D721Med (cell line): ENCODE data around the gene ACCSL.

ENCODE experiments used
- DNase-seq: peaks from one replicate; pipeline ENCODE4 v3.0.0; 2011; ENCODE audit warnings: low spot score; ENCODE audit not compliant: insufficient read length
- FAIRE-seq: peaks from 2 replicates; lab custom pipeline; 2011; peaks lifted over from hg19 to GRCh38; lab: Jason Lieb, UNC
- TF ChIP-seq, protein P1 (sequence below): IDR thresholded peaks from 2 replicates; pipeline ENCODE4 v1.5.1; 2012; ENCODE audit warnings: mild to moderate bottlenecking, control low read depth; ENCODE audit not compliant: insufficient read depth; ENCODE audit errors: missing control alignments

The ACCSL gene

DNA sequence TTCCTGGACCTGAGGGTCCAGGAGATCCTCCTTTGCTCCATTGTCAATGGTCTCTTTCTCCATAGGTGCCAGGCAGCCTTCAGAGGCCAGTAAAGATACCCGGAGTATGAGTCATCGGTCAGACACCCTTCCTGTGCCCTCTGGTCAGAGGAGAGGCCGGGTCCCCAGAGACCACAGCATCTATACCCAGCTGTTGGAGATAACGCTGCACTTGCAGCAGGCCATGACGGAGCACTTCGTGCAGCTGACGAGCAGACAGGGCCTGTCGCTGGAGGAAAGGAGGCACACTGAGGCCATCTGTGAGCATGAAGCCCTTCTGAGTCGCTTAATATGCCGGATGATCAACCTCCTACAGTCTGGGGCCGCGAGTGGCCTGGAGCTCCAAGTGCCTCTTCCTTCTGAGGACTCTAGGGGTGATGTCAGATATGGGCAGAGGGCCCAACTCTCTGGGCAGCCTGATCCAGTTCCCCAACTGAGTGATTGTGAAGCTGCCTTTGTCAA, at the start of gene ACCSL:
Gene ACCSL (plus strand): TSS at position 51 of the 501 bp plus-strand sequence. CDS start 56 bp downstream, at position 107.
- TF ChIP-seq, protein P1, sequence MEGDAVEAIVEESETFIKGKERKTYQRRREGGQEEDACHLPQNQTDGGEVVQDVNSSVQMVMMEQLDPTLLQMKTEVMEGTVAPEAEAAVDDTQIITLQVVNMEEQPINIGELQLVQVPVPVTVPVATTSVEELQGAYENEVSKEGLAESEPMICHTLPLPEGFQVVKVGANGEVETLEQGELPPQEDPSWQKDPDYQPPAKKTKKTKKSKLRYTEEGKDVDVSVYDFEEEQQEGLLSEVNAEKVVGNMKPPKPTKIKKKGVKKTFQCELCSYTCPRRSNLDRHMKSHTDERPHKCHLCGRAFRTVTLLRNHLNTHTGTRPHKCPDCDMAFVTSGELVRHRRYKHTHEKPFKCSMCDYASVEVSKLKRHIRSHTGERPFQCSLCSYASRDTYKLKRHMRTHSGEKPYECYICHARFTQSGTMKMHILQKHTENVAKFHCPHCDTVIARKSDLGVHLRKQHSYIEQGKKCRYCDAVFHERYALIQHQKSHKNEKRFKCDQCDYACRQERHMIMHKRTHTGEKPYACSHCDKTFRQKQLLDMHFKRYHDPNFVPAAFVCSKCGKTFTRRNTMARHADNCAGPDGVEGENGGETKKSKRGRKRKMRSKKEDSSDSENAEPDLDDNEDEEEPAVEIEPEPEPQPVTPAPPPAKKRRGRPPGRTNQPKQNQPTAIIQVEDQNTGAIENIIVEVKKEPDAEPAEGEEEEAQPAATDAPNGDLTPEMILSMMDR = no peak
- no peak for DNase-seq
- no peak for FAIRE-seq

DNA sequence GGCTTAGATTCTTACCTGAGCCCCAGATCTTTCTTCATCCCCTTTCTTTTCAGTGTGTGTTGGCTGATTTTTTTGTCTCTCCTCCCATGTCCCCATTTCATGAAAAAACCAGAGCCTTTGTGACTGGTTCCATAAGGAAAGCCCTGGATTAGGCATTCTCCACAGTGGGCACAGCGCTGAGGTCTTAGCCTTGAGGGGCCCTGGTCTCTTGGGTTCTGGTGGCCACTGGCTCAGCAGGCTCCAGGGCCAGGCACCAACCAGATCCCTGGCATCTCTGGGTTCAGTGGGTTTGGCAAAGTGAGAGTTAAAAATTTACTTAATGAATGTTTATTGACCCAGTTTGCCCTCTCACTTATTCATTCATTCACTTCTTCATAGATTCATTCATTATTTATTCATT, 49.5 kb upstream of the ACCSL start:
- DNase-seq (no peak), FAIRE-seq (no peak)
- TF ChIP-seq, protein P1 = no peak

DNA sequence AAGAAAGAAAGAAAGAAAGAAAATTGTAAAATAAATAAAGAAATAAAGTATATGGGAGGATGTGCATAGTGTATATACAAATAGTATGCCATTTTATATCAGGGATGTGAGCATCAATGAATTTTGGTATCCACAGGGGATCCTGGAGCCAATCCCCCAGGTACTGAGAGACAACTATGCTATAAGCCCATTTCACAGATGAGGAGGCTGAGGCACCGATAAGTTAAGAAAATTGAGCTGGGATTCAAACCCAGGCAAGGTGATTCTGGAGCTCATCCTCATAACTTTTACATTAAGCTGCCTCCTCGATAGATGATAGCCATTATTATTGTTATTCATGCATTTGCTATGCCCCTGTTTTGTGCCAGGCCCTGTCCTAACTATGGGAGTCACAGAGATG, 47.0 kb upstream of the ACCSL start:
- DNase-seq = no peak
- TF ChIP-seq, protein P1 = no peak

DNA sequence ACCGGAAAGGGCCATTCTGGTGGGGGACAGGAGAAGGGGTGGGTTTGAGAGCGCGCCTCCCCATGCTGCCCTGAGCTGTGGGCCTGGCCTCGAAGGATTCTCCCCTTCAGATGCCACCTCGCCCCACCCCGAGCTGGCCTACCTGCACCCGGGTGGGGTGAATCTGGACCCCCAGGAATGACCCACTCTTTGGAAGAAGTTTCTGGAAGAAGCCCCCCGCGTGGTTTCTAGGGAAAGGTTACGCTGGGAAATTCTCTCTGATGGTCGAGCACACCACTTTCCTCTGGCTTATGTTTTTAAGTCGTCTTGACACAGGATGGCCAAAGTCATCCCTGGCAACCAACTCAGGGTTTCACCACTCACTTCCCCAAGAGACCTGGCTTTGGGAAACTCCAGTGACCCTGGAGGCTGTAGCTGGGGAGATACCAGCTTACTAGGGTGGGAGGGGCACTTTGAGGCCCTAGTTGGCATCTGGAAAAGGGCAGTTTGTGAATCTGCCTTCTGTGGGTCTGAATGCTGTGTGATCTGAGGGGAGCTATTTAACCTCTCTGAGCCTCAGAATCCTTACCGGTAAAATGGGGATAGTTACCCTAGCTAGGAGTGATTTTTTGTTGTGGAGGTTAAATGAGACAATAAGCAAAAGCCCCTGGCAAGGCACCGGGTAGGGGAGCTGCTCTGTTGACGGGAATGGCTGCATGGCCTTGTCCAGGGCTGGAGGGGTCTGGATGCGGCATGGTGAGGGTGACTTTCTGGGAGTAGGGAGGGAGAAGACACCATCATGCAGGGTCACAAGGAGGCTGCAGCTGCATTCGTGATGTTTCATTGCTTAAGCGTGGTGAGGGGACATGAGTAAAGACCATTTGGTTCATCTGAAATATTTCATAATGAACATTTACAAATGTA, 45.3 kb upstream of the ACCSL start:
- DNase-seq = no peak
- TF ChIP-seq, protein P1 = no peak
- FAIRE-seq = no peak

More for the DNA sequence above, 47.0 kb upstream of the ACCSL start:
- FAIRE-seq = no peak

DNA sequence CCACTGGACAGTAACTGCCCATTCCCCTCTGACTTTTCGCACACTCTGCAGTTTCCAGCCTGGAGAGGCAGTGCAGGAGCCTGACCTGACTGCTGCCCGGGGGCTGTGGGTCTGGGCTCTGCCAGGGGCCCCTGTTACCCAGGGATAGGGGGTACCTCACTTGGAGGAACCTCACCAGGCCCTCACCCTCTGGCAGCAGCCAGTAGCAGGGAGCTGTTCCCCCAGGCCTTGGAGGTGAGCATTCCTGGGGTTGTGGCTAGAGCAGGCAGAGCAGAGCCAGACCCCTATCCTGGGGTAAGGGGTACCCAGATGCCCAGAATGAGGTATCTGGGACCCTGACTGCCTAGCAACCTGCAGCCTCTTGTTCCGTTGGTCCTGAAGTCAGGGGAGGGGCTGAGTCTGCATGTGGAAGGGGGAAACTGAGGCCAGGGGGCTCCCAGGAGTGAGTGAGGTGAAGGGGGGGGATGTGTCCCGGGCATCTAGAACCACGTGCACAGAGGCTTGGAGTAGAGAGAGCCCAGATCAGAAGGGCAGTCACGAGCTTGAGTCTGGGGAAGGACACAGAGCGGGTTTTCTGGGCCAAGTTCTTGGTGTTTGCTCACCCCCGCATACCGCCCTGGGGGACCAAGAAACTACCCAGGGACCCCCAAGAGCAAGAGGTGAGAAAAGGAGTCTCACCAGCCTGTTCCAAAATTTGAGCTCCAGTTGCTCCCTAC, 43.9 kb upstream of the ACCSL start:
- TF ChIP-seq, protein P1 = no peak
- DNase-seq (no peak), FAIRE-seq (no peak)

DNA sequence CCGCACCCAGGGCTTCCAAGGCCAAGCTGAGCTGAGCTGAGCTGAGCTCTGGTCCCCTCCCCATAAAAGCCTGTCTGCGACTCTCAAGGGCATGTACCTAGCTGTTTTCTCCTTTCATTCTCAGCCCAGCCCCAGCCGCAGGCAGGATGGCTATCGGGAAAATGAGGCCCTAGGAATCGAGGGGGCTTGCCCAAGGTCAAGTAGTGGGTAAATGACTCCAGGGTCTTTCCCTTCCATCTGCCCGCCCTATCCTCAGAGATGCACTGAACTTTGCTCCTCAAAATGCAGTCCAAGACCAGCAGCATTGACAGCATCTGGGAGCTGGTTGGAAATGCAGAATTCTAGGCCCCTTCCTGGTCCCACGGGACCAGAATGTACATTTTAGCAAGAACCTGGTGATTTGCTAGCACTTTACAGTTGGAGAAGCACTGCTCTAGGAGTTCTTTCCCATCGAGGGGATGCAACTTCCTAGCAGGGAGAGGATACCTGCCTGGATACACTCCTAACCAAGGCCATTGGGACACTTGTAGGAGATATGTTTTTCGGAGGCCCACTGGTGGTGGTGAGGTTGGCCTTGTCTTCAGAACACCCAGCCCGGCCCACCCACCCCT, 43.2 kb upstream of the ACCSL start:
- FAIRE-seq (no peak), DNase-seq (no peak)
- TF ChIP-seq, protein P1 = no peak
